NT2/D1 (cell line): ENCODE data around the gene PLEKHA6.

ENCODE experiments used
- YY1 ChIP-seq: IDR thresholded peaks from 2 replicates; pipeline ENCODE4 v1.6.1; 2011; ENCODE audit not compliant: insufficient read length, insufficient read depth
- ZNF274 ChIP-seq: IDR thresholded peaks from 2 replicates; pipeline ENCODE4 v1.6.1; 2011; ENCODE audit warnings: mild to moderate bottlenecking, low read depth, low read length

DNA sequence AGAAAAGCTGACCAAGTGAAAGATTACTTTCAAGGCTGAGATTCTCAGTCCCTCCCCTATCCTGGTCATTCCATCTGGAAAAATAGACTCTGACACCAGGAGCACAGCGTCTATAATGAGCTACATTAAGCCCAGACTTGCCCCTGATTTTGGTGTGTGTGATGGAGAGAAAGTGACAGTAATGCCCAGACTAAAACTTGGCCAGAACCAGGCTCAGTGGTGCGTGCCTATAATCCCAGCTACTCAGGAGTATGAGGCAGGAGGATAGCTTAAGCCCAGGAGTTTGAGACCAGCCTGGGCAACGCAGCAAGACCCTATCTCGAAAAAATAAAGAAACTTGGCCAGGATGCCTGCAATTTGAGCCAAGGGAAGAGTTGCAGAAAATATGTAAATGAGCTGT is 15.9 kb downstream of the PLEKHA6 start:
- TF ChIP-seq ZNF274 = no peak
- TF ChIP-seq YY1 = no peak
